Suppressor macrophage (primary cell): ENCODE results near the gene NKAIN2.
"Not testable (repeated sequence)": the region's sequence is repeated elsewhere in the genome, so short reads cannot be mapped to it uniquely, and the experiment has no call there.

Source experiments
- DNase-seq, 4 experiments: peaks; one replicate each; pipeline ENCODE4 v3.0.0-alpha.2; 2020 to 2022

The NKAIN2 gene

DNA sequence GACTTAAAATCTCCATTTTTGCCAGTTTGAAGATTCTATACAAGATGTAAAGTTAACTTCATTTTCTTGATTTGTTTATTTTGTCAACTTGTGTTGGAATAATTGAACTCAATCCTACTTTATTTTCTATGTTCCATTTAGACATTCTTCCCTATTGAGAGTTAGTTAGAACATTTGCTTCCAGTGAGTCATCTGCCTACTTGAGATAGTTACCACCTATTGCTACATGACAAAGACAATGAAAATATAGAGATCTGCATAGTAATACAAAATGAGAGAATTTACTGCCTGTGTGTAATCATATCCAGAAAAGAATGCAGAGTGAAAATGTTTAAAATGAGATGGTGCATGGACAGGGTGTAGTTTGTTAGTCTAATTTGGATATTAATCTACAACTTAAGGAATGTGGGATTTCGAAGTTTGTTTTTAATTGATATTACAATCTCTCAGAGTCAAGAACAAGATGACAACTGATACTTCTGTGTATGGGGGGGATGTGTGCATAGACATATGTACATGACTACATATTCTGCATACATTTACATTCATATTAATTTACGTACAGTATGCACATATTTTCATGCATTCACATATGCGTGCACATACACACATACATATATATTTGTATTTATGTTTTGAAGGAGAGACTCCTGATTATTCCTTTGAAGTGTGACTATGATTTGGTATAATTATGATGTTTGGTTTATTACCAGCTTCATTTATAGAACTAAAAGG lies 420.1 kb downstream of the NKAIN2 start:
- no peak for DNase-seq

DNA sequence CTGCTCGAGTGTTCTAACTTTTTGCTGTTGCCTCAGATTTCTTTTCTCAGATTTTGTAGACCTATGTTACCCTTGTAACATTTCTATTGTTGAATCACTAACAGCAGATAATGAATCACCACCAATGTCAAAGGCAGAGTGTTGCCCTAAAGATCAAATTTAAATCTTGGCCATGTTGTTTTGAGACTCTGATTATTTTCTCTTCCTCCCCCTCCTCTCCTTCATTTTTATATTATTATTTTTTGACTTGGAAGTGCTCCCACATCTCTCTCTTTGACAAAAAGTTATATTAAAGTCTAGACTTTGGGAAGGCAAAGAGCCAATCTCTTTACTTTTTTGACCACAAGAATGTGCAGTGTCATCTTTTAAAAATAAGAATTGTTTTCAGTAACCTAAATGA lies 422.7 kb downstream of the NKAIN2 start:
- no peak for DNase-seq

DNA sequence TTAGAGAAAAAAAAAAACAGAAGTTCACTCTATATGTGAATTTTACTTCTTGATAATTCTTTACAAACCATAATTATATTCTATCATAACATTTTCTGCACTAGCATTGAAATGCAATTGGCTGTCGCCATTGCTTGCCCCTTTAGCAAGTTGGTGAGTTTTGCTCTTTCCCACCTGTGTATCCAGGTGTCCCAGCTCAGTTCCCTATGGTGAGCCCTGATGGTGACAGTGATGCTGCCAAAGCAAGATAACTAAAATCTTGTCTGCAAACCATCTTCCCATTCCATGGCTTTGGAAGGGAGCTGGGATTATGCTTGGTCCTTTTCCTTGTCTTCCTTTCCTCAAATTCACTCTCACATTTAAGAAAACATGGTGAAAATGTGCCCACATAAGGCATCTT lies 429.6 kb downstream of the NKAIN2 start:
- DNase-seq: no peak

DNA sequence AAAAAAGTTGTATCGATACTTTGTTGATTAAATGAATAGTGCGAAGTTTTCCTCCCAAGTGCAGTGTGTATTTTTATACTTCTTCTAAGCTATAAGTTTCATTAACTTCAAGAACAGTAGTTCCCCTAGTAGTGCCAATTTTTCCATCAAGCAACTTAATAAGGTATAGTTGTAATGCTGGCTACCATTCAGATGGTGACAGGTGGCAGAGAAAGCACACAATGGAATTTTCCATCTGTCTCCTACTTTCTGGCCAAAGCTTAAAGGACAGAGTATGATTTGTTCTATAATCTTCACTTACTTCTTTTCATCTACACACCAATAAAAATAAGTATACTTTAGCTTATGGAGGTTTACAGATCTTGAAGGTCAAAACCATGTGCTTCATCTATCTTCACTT lies 431.1 kb downstream of the NKAIN2 start:
- no peak for DNase-seq

DNA sequence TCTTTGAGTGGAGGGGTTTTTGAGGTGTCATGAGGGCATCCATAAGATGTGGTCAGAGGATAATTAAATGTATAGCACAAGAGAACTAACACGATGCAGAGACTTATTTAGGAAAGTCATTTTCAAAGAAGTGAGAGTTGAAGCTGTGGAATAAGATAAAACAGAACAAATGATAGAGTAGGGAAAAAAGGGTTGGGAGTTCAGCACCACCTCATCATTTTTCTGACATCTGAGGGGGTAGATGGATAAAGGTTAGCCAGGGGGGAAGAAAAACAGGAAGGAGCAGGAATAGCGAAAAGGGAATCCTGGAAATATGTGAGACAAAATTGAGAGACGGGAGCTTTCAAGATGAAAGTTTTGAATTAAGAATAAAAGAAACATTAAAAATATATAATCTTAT lies 434.2 kb downstream of the NKAIN2 start:
- DNase-seq: no peak

DNA sequence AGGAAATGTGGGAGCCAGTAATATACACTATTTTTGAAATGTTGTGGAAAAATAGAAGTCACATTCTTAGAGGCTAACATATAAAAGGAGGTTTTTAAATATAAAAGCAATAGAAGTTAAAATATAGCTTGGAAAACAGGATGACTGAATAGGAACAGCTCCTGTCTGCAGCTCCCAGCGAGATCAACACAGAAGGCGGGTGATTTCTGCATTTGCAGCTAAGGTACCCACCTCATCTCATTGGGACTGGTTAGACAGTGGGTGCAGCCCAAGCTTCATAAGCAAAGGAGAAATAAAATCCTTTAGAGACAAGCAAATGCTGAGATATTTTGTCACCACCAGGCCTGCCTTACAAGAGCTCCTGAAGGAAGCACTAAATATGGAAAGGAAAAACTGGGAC lies 434.7 kb downstream of the NKAIN2 start:
- not testable (repeated sequence) for DNase-seq

DNA sequence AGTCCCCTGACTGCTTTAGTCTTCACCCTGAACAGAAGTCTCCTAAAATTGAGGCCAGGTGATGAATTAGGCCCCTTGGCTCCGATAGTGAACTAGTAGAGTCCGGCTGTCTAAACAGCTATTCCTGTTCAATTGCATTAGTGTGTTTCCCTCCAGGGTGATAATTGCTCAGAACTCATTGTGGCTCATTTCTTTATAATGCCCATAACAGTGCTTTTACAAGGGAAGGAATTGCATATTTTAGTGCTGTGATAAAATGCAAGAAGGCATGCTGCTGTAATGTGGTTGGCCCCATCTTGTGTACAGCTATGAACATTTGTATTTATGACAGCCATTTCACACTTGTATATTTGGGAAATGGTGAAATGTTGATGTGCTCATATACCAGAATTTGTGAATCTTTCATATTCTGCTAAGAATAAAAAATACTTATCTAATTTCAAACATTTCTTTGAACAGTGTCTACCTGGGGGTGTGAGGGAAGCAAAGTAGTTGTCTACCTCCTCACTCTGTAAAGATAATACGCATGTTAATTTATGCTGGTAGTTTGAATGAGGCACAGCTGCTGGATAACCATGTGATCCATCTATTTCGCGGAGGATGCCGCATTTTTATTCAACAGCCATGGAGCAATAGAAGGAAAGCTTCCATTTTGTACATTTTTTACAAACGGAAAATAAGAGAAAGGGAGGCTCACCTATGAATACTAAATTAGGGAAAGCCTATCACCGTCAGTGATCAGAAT lies 451.4 kb downstream of the NKAIN2 start:
- no peak for DNase-seq

DNA sequence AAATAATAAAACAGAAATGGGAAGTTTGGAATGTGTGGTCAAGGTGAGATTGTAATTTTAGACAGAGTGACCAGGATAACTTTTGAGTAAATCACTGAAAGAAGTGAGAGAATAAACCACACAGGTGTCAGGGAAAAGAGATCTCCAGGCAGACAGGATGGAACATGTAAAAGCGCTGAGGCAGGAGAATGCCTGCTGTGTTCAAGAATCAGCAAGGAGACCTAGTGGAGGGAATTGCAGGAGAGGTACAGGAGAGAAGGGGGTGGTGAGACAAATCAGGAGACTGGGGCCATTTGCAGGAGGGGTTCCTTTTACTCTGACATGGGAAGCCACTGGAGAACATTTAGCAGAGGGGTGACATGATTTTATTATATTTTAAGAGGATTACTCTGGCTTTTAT lies 456.7 kb downstream of the NKAIN2 start:
- DNase-seq: no peak

DNA sequence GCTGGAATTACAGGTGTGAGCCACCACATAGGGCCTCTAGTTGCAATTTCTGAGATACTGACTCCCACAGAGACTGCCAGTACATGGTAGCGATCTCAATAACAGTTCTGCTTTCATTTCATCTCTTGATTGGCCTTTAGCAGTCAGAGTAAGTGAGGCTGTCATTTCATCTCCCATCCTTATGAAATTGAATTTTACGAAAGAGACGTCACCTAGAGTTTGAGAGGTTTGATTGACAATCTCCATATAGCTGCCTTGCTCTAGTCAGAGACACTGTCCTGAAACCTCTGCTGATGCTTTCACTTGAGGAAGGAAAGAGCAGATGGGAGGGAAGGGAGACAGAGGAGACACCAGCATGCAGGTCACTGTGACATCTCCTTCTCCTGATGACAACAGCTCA lies 466.1 kb downstream of the NKAIN2 start:
- DNase-seq: no peak

DNA sequence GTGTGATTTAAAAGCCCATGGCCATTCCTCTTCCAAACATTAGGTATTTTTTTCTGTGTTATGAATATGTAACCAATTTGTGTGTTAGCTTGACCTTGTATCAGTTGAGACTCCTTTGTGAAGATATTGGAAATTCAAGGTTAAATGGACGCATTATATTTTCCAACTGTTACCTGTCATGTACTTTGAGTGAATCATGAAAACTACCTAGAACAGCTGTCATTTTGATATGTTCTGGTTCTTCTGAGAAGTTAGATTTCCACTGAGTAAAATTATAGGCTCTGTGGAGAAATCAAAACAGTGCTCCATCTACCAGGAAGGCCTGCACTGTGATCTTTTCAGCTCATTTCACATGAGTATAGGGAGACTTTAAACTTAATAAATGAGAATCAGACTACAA lies 470.0 kb downstream of the NKAIN2 start:
- no peak for DNase-seq

DNA sequence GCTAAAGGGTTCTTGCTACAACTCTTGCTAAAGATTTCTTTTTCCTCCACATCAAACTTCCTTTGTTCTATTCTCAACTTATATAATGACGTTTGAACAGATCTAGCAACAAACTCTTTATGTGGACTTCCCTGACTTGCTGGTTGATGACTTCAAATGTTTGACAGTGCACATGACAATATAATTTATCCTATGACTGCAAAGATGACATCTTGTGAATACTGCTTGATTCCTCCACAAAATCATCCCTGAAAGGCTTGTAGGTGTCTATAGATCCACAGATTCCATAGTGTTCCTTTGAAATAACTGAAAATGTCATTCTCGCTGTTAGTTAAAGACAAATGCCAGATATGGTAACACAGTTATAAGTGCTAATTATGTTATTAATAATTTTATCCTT lies 478.9 kb downstream of the NKAIN2 start:
- DNase-seq: no peak

DNA sequence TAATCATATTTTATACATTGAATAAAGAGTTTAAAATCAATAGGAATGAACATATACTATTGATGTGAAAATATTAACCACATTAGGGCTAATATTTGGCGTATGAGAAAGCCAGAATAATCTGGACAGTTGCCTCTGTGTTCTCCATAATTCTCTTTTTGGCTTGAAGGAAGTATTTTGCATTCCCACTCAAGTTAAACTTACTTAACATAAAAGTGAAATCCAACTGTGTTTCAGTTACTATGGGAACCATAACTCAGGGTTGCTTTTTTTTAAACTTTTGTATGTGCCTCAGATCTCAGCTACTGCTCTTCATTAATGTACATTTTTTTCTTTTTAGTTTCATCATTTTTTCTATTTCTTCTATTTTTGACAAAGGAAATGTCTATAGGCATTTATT lies 479.8 kb downstream of the NKAIN2 start:
- no peak for DNase-seq

DNA sequence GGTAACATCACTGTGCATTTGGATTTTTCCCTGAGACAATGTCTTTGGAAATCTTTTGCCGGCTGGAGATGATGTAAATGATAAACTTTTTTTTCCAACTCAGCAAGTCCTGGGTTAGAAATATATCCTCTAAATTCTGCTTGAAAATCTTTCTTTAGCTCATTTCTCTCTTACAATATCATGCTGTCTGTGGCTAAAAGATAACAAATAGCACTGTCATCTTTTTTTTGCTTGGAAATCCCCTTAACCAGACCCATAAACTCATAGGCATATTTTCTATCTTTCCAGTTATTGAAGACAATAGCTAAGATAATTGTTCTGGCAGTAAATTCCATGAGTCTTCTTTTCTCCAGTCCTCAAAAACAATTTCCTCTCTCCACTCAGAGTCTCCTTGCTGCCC lies 481.5 kb downstream of the NKAIN2 start:
- DNase-seq: no peak

DNA sequence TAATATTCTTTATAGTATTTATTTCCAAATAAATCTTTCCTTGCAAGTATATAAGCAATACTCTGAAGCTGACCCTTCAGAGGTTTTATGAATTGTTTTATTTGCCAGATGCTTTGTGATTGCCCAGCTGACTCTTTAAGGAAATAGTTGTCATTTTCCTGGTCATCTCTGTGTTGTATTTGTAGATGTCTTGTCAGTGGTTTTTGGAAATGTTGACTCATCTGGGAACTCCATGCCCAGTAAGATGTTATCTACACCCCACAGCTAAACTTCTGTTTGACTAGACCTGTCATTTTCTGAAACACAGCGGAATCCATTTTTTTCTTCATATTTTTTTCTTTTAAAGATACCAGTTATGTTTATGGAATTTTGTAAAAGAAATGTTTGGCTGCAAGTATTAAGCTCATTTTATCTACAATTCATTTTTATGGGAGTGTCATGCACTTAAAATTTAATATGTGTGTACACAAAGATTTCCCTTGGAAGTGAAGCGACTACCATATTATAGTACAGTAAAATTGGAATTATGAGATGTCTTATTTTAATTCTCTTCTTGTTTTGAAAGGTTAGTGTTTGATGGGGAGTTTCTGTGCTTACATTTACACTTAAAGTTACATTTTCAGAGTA lies 491.0 kb downstream of the NKAIN2 start:
- no peak for DNase-seq

DNA sequence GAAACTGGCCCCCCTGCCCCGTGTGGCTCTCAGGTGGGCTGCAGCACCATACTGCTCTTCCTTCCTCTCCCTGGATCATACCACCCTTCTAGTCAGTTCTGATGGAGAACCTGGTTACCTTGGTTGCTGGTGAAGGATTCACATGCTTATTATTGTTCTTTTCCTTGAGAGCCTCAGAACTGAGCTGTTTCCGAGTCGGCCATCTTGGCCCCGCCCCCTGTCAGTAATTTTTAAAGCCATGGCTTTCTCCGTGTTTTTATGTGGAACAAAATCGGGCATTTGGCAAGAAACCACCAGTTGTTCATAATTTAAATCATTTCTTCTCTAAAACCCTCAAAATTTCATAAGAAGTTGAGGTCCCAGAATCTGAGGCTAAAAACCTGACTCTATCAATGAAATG lies 493.8 kb downstream of the NKAIN2 start:
- no peak for DNase-seq

DNA sequence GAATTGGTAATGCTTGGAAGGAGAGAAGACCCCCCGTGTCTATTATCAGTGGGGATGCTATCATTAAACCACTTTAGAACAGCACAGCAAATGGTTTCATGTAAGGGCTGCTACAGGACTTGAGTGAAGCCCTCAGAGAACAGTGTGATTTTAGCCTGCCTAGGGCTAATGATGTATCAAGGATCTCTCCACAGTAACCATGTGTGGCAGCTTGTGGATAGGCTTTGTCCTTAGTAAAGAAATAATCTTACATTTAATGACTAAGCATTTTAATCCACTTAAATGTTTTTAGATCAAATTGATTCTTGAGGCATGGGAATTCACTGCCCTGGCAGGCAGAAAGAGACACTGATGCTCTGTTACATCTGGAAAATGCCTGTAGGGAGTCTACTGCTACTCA lies 495.1 kb downstream of the NKAIN2 start:
- DNase-seq: no peak

DNA sequence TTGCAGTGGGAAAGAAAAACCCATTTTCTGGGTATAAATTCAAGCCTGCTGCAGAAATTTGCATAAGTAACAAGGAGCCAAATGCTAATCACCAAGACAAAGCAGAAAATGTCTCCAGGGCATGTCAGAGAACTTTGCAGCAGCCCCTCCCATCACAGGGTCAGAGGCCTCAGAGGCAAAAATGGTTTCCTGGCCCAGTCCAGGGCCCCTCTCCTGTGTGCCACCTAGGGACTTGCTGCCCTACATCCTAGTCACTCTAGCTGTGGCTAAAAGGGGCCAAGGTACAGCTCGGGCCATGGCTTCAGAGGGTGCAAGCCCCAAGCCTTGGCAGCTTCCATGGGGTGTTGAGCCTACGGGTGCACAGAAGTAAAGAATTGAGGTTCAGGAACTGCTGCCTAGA lies 497.2 kb downstream of the NKAIN2 start:
- not testable (repeated sequence) for DNase-seq

DNA sequence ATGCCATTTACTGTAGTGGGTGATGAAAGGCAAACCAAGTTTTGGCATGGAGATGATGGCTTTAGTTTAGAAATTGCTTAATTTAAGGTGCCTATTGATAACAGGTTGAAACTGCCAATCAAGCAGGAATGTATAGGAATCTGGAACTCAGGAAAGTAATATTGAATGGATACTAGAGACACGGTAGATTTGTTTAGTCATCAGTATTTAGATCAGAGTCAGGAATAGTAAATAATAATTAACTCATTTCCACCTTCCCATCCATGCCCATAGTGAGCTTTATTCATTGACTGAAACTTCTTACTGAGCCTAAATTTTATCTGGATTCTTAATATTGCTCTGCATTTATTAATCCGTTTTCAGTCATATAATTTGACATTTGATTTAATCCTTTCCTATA lies 500.3 kb downstream of the NKAIN2 start:
- no peak for DNase-seq

DNA sequence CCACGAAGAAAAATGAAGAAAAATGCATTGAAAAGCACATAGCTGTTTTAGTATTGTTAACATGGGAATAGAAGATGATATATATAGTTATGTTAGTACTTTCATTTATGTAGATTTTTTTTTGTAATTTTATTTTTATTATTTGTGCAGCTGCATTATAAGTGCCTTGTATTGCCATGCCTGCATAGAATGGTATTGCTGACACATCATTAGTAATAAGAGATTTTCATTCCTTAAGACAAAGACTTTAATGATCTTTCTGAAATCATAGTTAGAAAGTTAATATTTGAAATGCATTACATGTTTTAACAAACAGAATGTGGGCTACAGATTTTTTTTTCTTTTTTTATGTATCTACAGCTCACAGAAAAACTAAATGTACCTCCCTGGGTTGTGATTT lies 506.5 kb downstream of the NKAIN2 start:
- no peak for DNase-seq

DNA sequence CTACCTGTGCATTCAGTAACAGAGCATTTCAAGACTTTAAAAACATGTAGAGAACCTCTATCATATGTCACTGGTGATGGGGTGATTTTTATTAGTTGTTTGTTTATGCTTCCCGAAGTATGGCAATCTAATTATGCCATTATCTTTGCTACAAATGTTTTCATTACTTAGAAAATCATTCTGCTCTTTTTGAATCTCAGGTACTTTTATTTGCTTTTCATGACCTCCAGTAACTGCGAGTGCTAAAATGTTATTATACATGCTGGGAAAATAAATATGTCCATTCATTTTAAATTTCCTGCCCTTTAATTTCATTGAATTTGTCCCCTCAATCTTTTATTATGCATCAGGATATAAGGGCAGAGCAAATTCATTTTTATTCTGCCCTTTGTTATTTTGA lies 515.7 kb downstream of the NKAIN2 start:
- DNase-seq: no peak

DNA sequence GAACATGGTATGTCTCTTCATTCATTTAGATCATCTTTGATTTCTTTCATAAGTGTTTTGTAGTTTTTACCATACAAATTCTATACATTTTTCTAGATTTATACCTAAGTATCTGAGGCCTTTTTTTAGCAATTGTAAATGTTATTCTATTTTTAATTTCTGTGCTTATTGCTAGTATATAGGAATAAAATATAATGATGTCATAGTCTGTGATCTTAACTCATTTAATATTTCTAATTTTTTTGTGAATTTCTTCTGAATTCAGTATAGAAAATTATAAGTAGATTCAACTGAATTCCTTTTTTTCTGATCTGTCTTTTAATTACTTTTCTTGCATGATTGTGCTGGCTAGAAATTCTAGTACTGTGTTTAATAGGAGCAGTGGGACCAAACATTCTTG lies 520.6 kb downstream of the NKAIN2 start:
- DNase-seq: no peak

DNA sequence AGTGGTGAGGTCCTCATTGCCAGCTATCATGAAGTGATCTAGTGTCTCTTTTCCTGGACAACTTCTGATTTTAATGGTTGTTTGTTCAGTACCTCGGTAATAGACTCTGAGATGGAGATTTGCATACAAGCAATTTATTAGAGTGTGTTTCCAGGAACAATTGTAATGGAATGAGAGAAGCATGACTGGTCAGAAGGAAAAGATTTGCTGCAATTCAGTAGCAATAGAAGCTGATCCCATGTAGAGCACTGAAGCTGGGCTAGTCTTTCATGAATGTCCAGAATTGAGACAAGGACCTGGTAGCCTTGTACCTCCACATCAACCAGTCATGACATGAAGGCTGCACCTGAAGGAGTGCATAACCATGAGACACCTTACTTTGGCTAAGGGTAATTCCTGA lies 526.5 kb downstream of the NKAIN2 start:
- no peak for DNase-seq

DNA sequence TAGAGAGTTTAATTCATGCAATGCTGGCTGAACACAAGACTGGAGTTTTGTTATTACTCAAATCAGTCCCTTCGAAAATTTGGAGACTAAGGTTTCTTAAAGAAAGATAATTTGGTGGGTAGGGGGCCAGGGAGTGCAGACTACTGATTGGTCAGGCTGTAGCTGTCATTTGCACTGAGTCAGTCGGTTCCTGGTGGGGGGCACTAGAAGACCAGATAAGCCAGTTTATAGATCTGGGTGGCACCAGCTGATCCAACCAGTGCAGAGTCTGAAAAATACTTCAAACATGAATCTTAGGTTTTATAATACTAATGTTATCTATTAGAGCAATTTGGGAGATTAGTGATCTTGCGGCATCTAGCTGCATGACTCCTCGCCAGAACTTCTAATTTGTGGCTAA lies 530.7 kb downstream of the NKAIN2 start:
- no peak for DNase-seq
